ENCODE measurements around the gene CD28.

DNA sequence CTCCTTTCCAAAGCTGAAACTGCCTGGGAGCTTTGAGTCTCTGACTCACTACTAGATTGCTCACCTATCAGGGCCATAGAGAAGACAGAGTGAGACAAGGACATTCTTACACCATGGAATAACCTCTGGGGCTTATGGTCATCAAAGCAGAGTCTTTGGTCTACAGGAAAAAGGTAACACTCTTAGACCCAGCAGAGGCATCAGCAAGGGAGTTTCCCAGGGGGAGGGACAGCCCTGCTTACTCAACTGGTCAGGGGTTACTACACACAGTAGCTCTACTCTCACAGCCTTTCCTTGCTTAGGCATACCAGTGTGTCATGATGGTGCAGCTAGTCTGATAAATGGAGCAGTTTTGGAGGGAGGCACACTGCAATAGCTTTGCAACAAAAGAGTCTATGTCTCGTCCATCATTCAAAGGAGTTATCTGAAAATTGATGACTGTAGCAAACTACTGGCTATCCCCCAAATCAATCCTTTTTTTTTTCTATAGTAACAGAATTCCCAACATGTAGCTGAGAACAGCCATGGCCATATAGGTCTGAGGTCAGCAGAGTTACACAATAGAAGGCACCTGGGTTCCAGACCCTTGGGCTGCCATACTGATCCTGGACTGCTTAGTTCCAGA is 22.4 kb upstream of the CD28 start:
- TF ChIP-seq, protein P1, sequence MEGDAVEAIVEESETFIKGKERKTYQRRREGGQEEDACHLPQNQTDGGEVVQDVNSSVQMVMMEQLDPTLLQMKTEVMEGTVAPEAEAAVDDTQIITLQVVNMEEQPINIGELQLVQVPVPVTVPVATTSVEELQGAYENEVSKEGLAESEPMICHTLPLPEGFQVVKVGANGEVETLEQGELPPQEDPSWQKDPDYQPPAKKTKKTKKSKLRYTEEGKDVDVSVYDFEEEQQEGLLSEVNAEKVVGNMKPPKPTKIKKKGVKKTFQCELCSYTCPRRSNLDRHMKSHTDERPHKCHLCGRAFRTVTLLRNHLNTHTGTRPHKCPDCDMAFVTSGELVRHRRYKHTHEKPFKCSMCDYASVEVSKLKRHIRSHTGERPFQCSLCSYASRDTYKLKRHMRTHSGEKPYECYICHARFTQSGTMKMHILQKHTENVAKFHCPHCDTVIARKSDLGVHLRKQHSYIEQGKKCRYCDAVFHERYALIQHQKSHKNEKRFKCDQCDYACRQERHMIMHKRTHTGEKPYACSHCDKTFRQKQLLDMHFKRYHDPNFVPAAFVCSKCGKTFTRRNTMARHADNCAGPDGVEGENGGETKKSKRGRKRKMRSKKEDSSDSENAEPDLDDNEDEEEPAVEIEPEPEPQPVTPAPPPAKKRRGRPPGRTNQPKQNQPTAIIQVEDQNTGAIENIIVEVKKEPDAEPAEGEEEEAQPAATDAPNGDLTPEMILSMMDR (IDR thresholded peaks at IDR 0.05; ENCODE audit: borderline replicate concordance, extremely low read depth, low read length, poor library complexity, severe bottlenecking): no peak
- no peak for TF ChIP-seq EZH2 (IDR thresholded peaks at IDR 0.05; ENCODE audit: borderline replicate concordance, low read depth, low read length, severe bottlenecking)

All from DND-41 (cell line).